Ascending aorta (tissue), 2 donors: ENCODE data around the gene CMIP. TPM values are rescaled to one million over a fixed set of nuclear protein-coding genes. Genes with fewer than 3 reads are reported as not detected.

Experiments used
- DNase-seq, 2 donors: peaks; one replicate each; pipeline ENCODE4 v3.0.0-alpha.2; 2019; ENCODE audit warnings: low spot score in 2 of 2
- H3K27ac ChIP-seq, 2 donors: fragments of 200-600 bp; sonication (generic); one replicate each; pipeline ENCODE4 v1.5.1; 2016 to 2017; ENCODE audit warnings: mild to moderate bottlenecking in 1 of 2
- H3K27me3 ChIP-seq: fragments of 200-600 bp; sonication (generic); one replicate; pipeline ENCODE4 v1.5.1; 2017
- H3K36me3 ChIP-seq, 2 donors: fragments of 200-600 bp; sonication (generic); one replicate each; pipeline ENCODE4 v1.5.1; 2016
- H3K4me1 ChIP-seq, 2 donors: fragments of 200-600 bp; sonication (generic); one replicate each; pipeline ENCODE4 v1.5.1; 2016 to 2017; ENCODE audit warnings: mild to moderate bottlenecking in 1 of 2
- H3K4me3 ChIP-seq, 2 donors: fragments of 200-600 bp; sonication (generic); one replicate each; pipeline ENCODE4 v1.5.1; 2016 to 2017; ENCODE audit warnings: mild to moderate bottlenecking in 1 of 2
- H3K9me3 ChIP-seq, 2 donors: fragments of 200-600 bp; sonication (generic); one replicate each; pipeline ENCODE4 v1.5.1; 2016
- intact Hi-C: fragments of 100-400 bp; cut with DNase I; formaldehyde crosslinking; loops from one replicate; pipeline ENCODE4 v1.15.1; 2023
- total RNA-seq: library from RNA; depleted of rRNA; stranded (reverse); fragments of >200 nt; gene quantifications from one replicate; pipeline ENCODE4 v1.1.0, GENCODE V29; 2016
- TF ChIP-seq, protein P1 (sequence below), 3 experiments: fragments of 200-600 bp in 2 of 3; fragments of 450-650 bp in 1 of 3; sonication (generic) in 2 of 3; IDR thresholded peaks; one replicate each; pipeline ENCODE4 v1.5.1; 2016 to 2019; ENCODE audit warnings: antibody characterized with exemption in 3 of 3, mild to moderate bottlenecking in 1 of 3, moderate library complexity in 1 of 3

The CMIP gene
- total RNA-seq, 1 donor from 2014 or later = 110 TPM

GRCh38 chr16:81713295-81713772, 268.7 kb downstream of the CMIP start:
- DNase-seq = no peak
- intact Hi-C loops = no loop called here
- Histone ChIP-seq H3K9me3 (no peaks in the 10 kb centered on the region), H3K4me3 (no peak overlapping the region), H3K36me3 (peaks cover 0 to 15% of the 10 kb centered on the region in 2 donors), H3K27ac (no peak overlapping the region), H3K27me3 (no peaks in the 10 kb centered on the region), H3K4me1 (no peaks in the 10 kb centered on the region)
- TF ChIP-seq, protein P1, sequence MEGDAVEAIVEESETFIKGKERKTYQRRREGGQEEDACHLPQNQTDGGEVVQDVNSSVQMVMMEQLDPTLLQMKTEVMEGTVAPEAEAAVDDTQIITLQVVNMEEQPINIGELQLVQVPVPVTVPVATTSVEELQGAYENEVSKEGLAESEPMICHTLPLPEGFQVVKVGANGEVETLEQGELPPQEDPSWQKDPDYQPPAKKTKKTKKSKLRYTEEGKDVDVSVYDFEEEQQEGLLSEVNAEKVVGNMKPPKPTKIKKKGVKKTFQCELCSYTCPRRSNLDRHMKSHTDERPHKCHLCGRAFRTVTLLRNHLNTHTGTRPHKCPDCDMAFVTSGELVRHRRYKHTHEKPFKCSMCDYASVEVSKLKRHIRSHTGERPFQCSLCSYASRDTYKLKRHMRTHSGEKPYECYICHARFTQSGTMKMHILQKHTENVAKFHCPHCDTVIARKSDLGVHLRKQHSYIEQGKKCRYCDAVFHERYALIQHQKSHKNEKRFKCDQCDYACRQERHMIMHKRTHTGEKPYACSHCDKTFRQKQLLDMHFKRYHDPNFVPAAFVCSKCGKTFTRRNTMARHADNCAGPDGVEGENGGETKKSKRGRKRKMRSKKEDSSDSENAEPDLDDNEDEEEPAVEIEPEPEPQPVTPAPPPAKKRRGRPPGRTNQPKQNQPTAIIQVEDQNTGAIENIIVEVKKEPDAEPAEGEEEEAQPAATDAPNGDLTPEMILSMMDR (IDR thresholded peaks at IDR 0.05) = no peak

- no peak overlapping the region for H3K27ac ChIP-seq
- no peak for DNase-seq
- TF ChIP-seq, protein P1 (IDR thresholded peaks at IDR 0.05) = no peak
These were observed 269.2 kb downstream of the CMIP start for GRCh38 chr16:81713796-81714195.

GRCh38 chr16:81714583-81714982, 270.0 kb downstream of the CMIP start:
- no peak overlapping the region for H3K4me3 ChIP-seq
- H3K36me3 ChIP-seq = peaks cover 0 to 5% of the 10 kb centered on the region in 2 donors
- H3K27me3 ChIP-seq = no peaks in the 10 kb centered on the region
- H3K4me1 ChIP-seq = no peaks in the 10 kb centered on the region
- H3K9me3 ChIP-seq = no peaks in the 10 kb centered on the region
- no peak overlapping the region for H3K27ac ChIP-seq
- no peak for DNase-seq
- TF ChIP-seq, protein P1 (IDR thresholded peaks at IDR 0.05) = no peak
- intact Hi-C loops = no loop called here

More at GRCh38 chr16:81713796-81714195, 269.2 kb downstream of the CMIP start:
- Histone ChIP-seq H3K4me3 (no peak overlapping the region), H3K36me3 (peaks cover 0 to 12% of the 10 kb centered on the region in 2 donors), H3K9me3 (no peaks in the 10 kb centered on the region), H3K4me1 (no peaks in the 10 kb centered on the region), H3K27me3 (no peaks in the 10 kb centered on the region)
- intact Hi-C loops = no loop called here

- Histone ChIP-seq H3K27me3 (no peaks in the 10 kb centered on the region), H3K9me3 (no peaks in the 10 kb centered on the region), H3K4me1 (no peaks in the 10 kb centered on the region), H3K36me3 (no peaks in the 10 kb centered on the region), H3K27ac (no peak overlapping the region), H3K4me3 (no peak overlapping the region)
- TF ChIP-seq, protein P1 (IDR thresholded peaks at IDR 0.05) = no peak
- no peak for DNase-seq
- intact Hi-C loops = no loop called here
These were observed 271.0 kb downstream of the CMIP start for GRCh38 chr16:81715358-81716196.

GRCh38 chr16:81716478-81717225, 272.0 kb downstream of the CMIP start:
- no peak for DNase-seq
- H3K4me1 ChIP-seq = no peaks in the 10 kb centered on the region
- no peaks in the 10 kb centered on the region for H3K9me3 ChIP-seq
- no peaks in the 10 kb centered on the region for H3K36me3 ChIP-seq
- H3K27ac ChIP-seq = no peak overlapping the region
- no peak overlapping the region for H3K4me3 ChIP-seq
- intact Hi-C loops = no loop called here
- H3K27me3 ChIP-seq = no peaks in the 10 kb centered on the region
- TF ChIP-seq, protein P1 (IDR thresholded peaks at IDR 0.05) = no peak
